HCT116 (cell line): ENCODE data around the gene ELMOD1. TPM values are rescaled to one million over a fixed set of nuclear protein-coding genes. Genes with fewer than 3 reads are reported as not detected.

Experiments
- ATAC-seq: fragments of 200-7000 bp; cut with Tn5 transposase; 2 replicates; pipeline ENCODE4 v1.9.1; 2020; ENCODE audit warnings: mild to moderate bottlenecking, moderate library complexity
- BruUV-seq: library from RNA; stranded (reverse); fragments of 400-500 nt; replicated peaks from 2 replicates; lab custom pipeline; 2021; lab: Mats Ljungman, UMichigan
- CTCF ChIA-PET: fragments of 300-600 bp; sonication (Branson Sonifier 250); formaldehyde crosslinking; loops from one replicate; lab custom pipeline; 2021; ENCODE audit warnings: antibody characterized with exemption; lab: Charles Lee
- POLR2A ChIA-PET: fragments of 300-600, 350-600 bp; sonication (Branson Sonifier 250); formaldehyde crosslinking; loops from one replicate; lab custom pipeline; 2021; ENCODE audit warnings: antibody characterized with exemption; lab: Charles Lee
- RAD21 ChIA-PET, 2 experiments: fragments of 300-600 bp; sonication (Branson Sonifier 250); formaldehyde crosslinking; loops; one replicate each; lab custom pipeline; 2023; ENCODE audit warnings: low total read pairs in 2 of 2; ENCODE audit not compliant: uncharacterized antibody in 2 of 2, unreplicated experiment in 2 of 2, low non-redundant PET in 1 of 2; lab: Charles Lee
- DNase-seq: peaks from one replicate; pipeline ENCODE4 v3.0.0-alpha.2; 2010; ENCODE audit warnings: low read depth, low spot score
- H2AFZ ChIP-seq: fragments of 200-600 bp; shearing (Covaris generic), sonication (generic); 2 replicates; pipeline ENCODE4 v1.6.1; 2017; ENCODE audit warnings: low read depth, mixed run types, mixed read lengths, antibody characterized with exemption, low read length; ENCODE audit not compliant: poor library complexity, severe bottlenecking
- H3K27ac ChIP-seq: 2 replicates; pipeline ENCODE4 v1.5.1; 2012; ENCODE audit warnings: low read depth, low read length
- H3K27me3 ChIP-seq: fragments of 200-600 bp; sonication (generic); 2 replicates; pipeline ENCODE4 v1.6.1; 2016; ENCODE audit warnings: mixed run types, low read length, mixed read lengths; ENCODE audit not compliant: insufficient read depth
- H3K36me3 ChIP-seq, 2 experiments: fragments of 200-500 bp in 1 of 2; fragments of 200-600 bp in 1 of 2; sonication (Bioruptor generic) in 1 of 2; sonication (generic) in 1 of 2; 2 replicates each; pipeline versions ENCODE4 v1.5.1 to v1.6.1; 2014 to 2016; ENCODE audit warnings: low read length in 2 of 2, inconsistent platforms in 1 of 2, mixed read lengths in 1 of 2, mixed run types in 1 of 2; ENCODE audit not compliant: insufficient read depth in 2 of 2, control insufficient read depth in 1 of 2
- H3K4me1 ChIP-seq, 2 experiments: fragments of 200-600 bp in 1 of 2; sonication (generic) in 1 of 2; 2 replicates each; pipeline versions ENCODE4 v1.5.1 to v1.6.1; 2012 to 2017; ENCODE audit warnings: low read length in 2 of 2, inconsistent platforms in 1 of 2, mild to moderate bottlenecking in 1 of 2, mixed read lengths in 1 of 2, mixed run types in 1 of 2, moderate library complexity in 1 of 2; ENCODE audit not compliant: insufficient read depth in 2 of 2, control insufficient read depth in 1 of 2
- H3K4me2 ChIP-seq: fragments of 200-600 bp; sonication (generic); 2 replicates; pipeline ENCODE4 v1.6.1; 2017; ENCODE audit warnings: mixed run types, low read length, mixed read lengths
- H3K4me3 ChIP-seq, 2 experiments: fragments of 200-600 bp in 1 of 2; sonication (generic) in 1 of 2; replicated peaks in 1 of 2; 2 replicates each; pipeline ENCODE4 v1.5.1; 2011 to 2016; ENCODE audit warnings: low read length in 2 of 2, control low read depth in 1 of 2, low read depth in 1 of 2, mild to moderate bottlenecking in 1 of 2, mixed read lengths in 1 of 2, mixed run types in 1 of 2
- H3K79me2 ChIP-seq: fragments of 200-600 bp; sonication (generic); 2 replicates; pipeline ENCODE4 v1.6.1; 2017; ENCODE audit warnings: mild to moderate bottlenecking, mixed run types, low read length, moderate library complexity, mixed read lengths; ENCODE audit not compliant: insufficient read depth
- H3K9ac ChIP-seq: fragments of 200-600 bp; sonication (generic); 2 replicates; pipeline ENCODE4 v1.6.1; 2016; ENCODE audit warnings: low read length, mixed read lengths
- H3K9me2 ChIP-seq: fragments of 200-600 bp; sonication (generic), shearing (Covaris generic); 2 replicates; pipeline ENCODE4 v1.6.1; 2017; ENCODE audit warnings: mixed run types, mild to moderate bottlenecking, moderate library complexity; ENCODE audit not compliant: insufficient read depth
- H3K9me3 ChIP-seq, 2 experiments: fragments of 200-500 bp in 1 of 2; fragments of 200-600 bp in 1 of 2; sonication (Bioruptor generic) in 1 of 2; sonication (generic) in 1 of 2; 2 replicates each; pipeline ENCODE4 v1.6.1; 2014 to 2017; ENCODE audit warnings: low read length in 2 of 2, mixed read lengths in 2 of 2, inconsistent platforms in 1 of 2, low read depth in 1 of 2, mild to moderate bottlenecking in 1 of 2, mixed run types in 1 of 2, moderate library complexity in 1 of 2; ENCODE audit not compliant: control insufficient read depth in 1 of 2, insufficient read depth in 1 of 2
- H4K20me1 ChIP-seq: fragments of 200-600 bp; sonication (generic), shearing (Covaris generic); 2 replicates; pipeline ENCODE4 v1.6.1; 2017; ENCODE audit warnings: mixed run types, mild to moderate bottlenecking, moderate library complexity; ENCODE audit not compliant: insufficient read depth
- CBX3 ChIP-seq: IDR thresholded peaks from 2 replicates; pipeline ENCODE4 v1.6.1; 2012; ENCODE audit warnings: low read depth
- CEBPB ChIP-seq: IDR thresholded peaks from 2 replicates; pipeline ENCODE4 v1.6.1; 2012; ENCODE audit warnings: low read depth
- EGR1 ChIP-seq: IDR thresholded peaks from 2 replicates; pipeline ENCODE4 v1.6.1; 2012; ENCODE audit warnings: low read depth
- ELF1 ChIP-seq: IDR thresholded peaks from 2 replicates; pipeline ENCODE4 v1.6.1; 2012; ENCODE audit warnings: low read depth, borderline replicate concordance
- EZH2 ChIP-seq: fragments of 200-600 bp; sonication (generic); IDR thresholded peaks from 2 replicates; pipeline ENCODE4 v1.6.1; 2017; ENCODE audit warnings: antibody characterized with exemption, mixed run types
- FOSL1 ChIP-seq: IDR thresholded peaks from 2 replicates; pipeline ENCODE4 v1.6.1; 2012; ENCODE audit warnings: low read depth
- POLR2A ChIP-seq: IDR thresholded peaks from 2 replicates; pipeline ENCODE4 v1.7.0; 2011; ENCODE audit warnings: borderline replicate concordance; ENCODE audit not compliant: insufficient read depth, insufficient read length; ENCODE audit errors: extremely low read depth
- RAD21 ChIP-seq: IDR thresholded peaks from 2 replicates; pipeline ENCODE4 v1.6.1; 2012; ENCODE audit warnings: low read depth, mild to moderate bottlenecking
- SIN3A ChIP-seq: IDR thresholded peaks from 2 replicates; pipeline ENCODE4 v1.6.1; 2012; ENCODE audit warnings: low read depth
- SP1 ChIP-seq: IDR thresholded peaks from 2 replicates; pipeline ENCODE4 v1.6.1; 2012; ENCODE audit warnings: low read depth
- SRF ChIP-seq: IDR thresholded peaks from 2 replicates; pipeline ENCODE4 v1.6.1; 2012; ENCODE audit warnings: low read depth
- TCF7L2 ChIP-seq: IDR thresholded peaks from 2 replicates; pipeline ENCODE4 v1.7.0; 2011; ENCODE audit warnings: borderline replicate concordance, inconsistent platforms; ENCODE audit not compliant: insufficient read depth, insufficient read length; ENCODE audit errors: extremely low read depth
- YY1 ChIP-seq: IDR thresholded peaks from 2 replicates; pipeline ENCODE4 v1.6.1; 2011; ENCODE audit warnings: low read length, low read depth, moderate library complexity, mild to moderate bottlenecking; ENCODE audit not compliant: insufficient replicate concordance; ENCODE audit errors: extremely low read depth
- ZFX ChIP-seq: fragments of 450-650 bp; IDR thresholded peaks from 2 replicates; pipeline ENCODE4 v1.6.1; 2017
- ZNF274 ChIP-seq: fragments of 200-500 bp; sonication (Bioruptor generic); IDR thresholded peaks from 2 replicates; pipeline ENCODE4 v1.6.1; 2014; ENCODE audit warnings: mild to moderate bottlenecking, low read depth, low read length, inconsistent platforms
- intact Hi-C: fragments of 100-400 bp; cut with micrococcal nuclease; formaldehyde crosslinking; loops from 2 replicates; pipeline ENCODE4 v1.10.0; 2022
- total RNA-seq: library from RNA; stranded (reverse); gene quantifications from one replicate; pipeline ENCODE4 v1.2.1, GENCODE V29; 2021; ENCODE audit not compliant: unreplicated experiment
- TF ChIP-seq, protein P1 (sequence below): IDR thresholded peaks from 2 replicates; pipeline ENCODE4 v1.6.1; 2012
- TF ChIP-seq, protein P2 (sequence below), 3 experiments: fragments of 200-600 bp in 1 of 3; sonication (generic) in 1 of 3; IDR thresholded peaks in 2 of 3; conservative IDR thresholded peaks in 1 of 3; 2 replicates each; pipeline ENCODE4 v1.5.1; 2012 to 2017; ENCODE audit warnings: low read depth in 2 of 3, low read length in 2 of 3, antibody characterized with exemption in 1 of 3, borderline replicate concordance in 1 of 3, control low read depth in 1 of 3, mild to moderate bottlenecking in 1 of 3, mixed read lengths in 1 of 3, mixed run types in 1 of 3, moderate library complexity in 1 of 3; ENCODE audit not compliant: insufficient read depth in 1 of 3
- TF ChIP-seq, protein P3 (sequence below): IDR thresholded peaks from 2 replicates; pipeline ENCODE4 v1.6.1; 2012

The ELMOD1 gene
- total RNA-seq, 1 experiment from 2014 or later, result 2.9 TPM

- TF ChIP-seq CEBPB (peak; percentile 77), TCF7L2 (no peak)
Observed at GRCh38 chr11:107696140-107696539, 105.2 kb downstream of the ELMOD1 start (continued).

DNA sequence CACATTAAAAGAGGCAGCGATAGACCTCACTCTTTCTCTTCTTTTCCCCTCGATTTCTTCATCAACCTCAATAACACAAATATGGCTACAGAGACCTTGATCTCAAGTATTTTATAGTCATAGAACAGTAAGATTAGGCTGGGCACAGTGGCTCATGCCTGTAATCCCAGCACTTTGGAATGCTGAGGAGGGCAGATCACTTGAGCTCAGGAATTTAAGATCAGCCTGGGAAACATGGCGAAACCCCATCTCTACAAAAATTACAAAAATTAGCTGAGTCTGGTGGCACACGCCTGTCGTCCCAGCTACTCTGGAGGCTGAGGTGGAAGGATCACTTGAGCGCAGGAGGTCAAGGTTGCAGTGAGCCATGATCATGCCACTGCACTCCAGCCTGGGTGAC lies 106.3 kb downstream of the ELMOD1 start:
- POLR2A ChIA-PET, result no interaction called here
- BruUV-seq, result no TSS peak

DNA sequence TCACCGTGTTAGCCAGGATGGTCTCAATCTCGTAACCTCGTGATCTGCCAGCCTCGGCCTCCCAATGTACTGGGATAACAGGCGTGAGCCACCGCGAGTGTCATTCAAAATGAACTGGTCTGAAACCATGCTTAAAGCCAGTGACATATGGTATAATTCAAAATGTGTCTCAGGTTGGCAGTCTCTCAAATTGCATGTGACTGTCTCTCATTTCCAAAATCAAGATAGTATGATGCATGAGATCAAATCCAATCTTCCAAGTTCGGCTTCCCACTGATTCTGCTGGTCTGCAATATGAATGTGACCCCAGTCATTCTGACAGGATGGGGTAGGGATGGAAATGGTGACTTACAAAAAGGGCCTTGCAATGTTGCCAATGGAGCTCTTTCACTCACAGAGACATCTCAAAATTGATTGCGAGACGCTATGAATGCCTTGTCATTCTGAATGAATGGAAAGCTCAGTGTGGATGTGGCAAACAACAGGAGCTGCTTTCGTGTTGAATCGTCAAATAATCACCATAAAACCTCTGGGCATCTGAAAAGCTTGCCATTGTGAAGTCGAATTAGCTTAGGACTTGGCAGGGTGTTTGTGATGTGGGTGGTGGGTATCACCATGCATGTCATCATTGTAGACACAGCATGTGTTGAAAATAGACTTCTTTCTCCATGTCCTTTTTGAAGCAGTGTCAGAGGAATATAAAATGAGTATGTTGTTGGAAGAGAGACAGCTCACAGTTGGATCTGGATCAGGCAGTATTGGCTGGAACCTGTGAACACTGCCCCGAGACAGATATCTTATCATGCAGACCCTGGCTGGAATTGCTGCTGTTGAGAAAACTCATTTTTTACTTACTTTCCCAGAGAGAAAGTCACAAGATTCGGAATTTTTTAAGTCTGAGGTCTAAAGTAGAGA lies 108.7 kb downstream of the ELMOD1 start:
- RAD21 ChIA-PET, result no interaction called here
- Histone ChIP-seq H4K20me1 (no peaks in the 10 kb centered on the region), H3K9ac (no peak overlapping the region), H3K36me3 (no peaks in the 10 kb centered on the region), H3K4me1 (peaks cover 11 to 19% of the 10 kb centered on the region in 2 experiments), H3K4me3 (no peak overlapping the region), H3K9me2 (peaks cover 3% of the 10 kb centered on the region; the same call in 1 of the 2 replicates), H3K4me2 (no peak overlapping the region), H3K9me3 (no peaks in the 10 kb centered on the region), H3K27ac (no peak overlapping the region), H3K79me2 (no peaks in the 10 kb centered on the region), H3K27me3 (no peaks in the 10 kb centered on the region), H2AFZ (no peak overlapping the region)
- no peak for ATAC-seq
- CTCF ChIA-PET, result interaction anchor here (1.0 kb wide), 1 partner anchor 10 kb away, joined by 3 read pairs; no protein-coding TSS in a partner anchor
- POLR2A ChIA-PET, result no interaction called here
- intact Hi-C loops, result no loop called here
- DNase-seq, result no peak
- no TSS peak for BruUV-seq
- no peak for TF ChIP-seq POLR2A
- no peak for TF ChIP-seq TCF7L2
- TF ChIP-seq SP1, result no peak
- TF ChIP-seq, protein P1, sequence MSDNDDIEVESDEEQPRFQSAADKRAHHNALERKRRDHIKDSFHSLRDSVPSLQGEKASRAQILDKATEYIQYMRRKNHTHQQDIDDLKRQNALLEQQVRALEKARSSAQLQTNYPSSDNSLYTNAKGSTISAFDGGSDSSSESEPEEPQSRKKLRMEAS, result no peak
- TF ChIP-seq ELF1, result no peak
- no peak for TF ChIP-seq EGR1
- no peak for TF ChIP-seq EZH2
- TF ChIP-seq FOSL1, result no peak
- TF ChIP-seq ZNF274, result no peak
- no peak for TF ChIP-seq SRF
- TF ChIP-seq RAD21, result no peak
- TF ChIP-seq, protein P2, sequence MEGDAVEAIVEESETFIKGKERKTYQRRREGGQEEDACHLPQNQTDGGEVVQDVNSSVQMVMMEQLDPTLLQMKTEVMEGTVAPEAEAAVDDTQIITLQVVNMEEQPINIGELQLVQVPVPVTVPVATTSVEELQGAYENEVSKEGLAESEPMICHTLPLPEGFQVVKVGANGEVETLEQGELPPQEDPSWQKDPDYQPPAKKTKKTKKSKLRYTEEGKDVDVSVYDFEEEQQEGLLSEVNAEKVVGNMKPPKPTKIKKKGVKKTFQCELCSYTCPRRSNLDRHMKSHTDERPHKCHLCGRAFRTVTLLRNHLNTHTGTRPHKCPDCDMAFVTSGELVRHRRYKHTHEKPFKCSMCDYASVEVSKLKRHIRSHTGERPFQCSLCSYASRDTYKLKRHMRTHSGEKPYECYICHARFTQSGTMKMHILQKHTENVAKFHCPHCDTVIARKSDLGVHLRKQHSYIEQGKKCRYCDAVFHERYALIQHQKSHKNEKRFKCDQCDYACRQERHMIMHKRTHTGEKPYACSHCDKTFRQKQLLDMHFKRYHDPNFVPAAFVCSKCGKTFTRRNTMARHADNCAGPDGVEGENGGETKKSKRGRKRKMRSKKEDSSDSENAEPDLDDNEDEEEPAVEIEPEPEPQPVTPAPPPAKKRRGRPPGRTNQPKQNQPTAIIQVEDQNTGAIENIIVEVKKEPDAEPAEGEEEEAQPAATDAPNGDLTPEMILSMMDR (IDR thresholded peaks at IDR 0.05 in 2 of 3, conservative IDR thresholded peaks at IDR 0.05 in 1 of 3; ENCODE audit: borderline replicate concordance in 1 of 3, insufficient read depth in 1 of 3, low read depth in 2 of 3, low read length in 2 of 3), result no peak
- TF ChIP-seq ZFX, result no peak

More for the DNA sequence above, 106.3 kb downstream of the ELMOD1 start:
- H3K79me2 ChIP-seq, result no peaks in the 10 kb centered on the region
- peak overlapping the region; percentile 97 for H2AFZ ChIP-seq
- H3K4me2 ChIP-seq, result no peak overlapping the region
- no peaks in the 10 kb centered on the region; a peak in 1 of 4 replicates for H3K9me3 ChIP-seq
- CTCF ChIA-PET, result interaction anchor here (1.2 kb wide), 1 partner anchor 134 kb away, joined by 4 read pairs; no protein-coding TSS in a partner anchor
- no peaks in the 10 kb centered on the region for H4K20me1 ChIP-seq
- intact Hi-C loops, result no loop called here
- DNase-seq (no peak), ATAC-seq (no peak)
- RAD21 ChIA-PET, result no interaction called here
- peaks cover 5% of the 10 kb centered on the region; the same call in 1 of the 2 replicates for H3K9me2 ChIP-seq
- peaks cover 11 to 19% of the 10 kb centered on the region in 2 experiments for H3K4me1 ChIP-seq
- H3K4me3 ChIP-seq, result no peak overlapping the region
- H3K27me3 ChIP-seq, result no peaks in the 10 kb centered on the region
- H3K36me3 ChIP-seq, result no peaks in the 10 kb centered on the region
- TF ChIP-seq RAD21, result no peak
- TF ChIP-seq, protein P3, sequence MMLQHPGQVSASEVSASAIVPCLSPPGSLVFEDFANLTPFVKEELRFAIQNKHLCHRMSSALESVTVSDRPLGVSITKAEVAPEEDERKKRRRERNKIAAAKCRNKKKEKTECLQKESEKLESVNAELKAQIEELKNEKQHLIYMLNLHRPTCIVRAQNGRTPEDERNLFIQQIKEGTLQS, result no peak
- TF ChIP-seq SIN3A, result no peak
- no peak for TF ChIP-seq CBX3
- no peak for TF ChIP-seq YY1
- no peak for TF ChIP-seq EZH2
- no peak overlapping the region for H3K27ac ChIP-seq
- no peak overlapping the region for H3K9ac ChIP-seq
